NCI-H2196 treated with DMSO at 0.1 percent for 48 hours (cell line): Measurements from ENCODE around the gene GALNT18.

Source experiments
- DNase-seq: peaks from one replicate; lab custom pipeline; 2025; ENCODE audit not compliant: unreplicated experiment; lab: John Stamatoyannopoulos, UW

The GALNT18 gene

DNA sequence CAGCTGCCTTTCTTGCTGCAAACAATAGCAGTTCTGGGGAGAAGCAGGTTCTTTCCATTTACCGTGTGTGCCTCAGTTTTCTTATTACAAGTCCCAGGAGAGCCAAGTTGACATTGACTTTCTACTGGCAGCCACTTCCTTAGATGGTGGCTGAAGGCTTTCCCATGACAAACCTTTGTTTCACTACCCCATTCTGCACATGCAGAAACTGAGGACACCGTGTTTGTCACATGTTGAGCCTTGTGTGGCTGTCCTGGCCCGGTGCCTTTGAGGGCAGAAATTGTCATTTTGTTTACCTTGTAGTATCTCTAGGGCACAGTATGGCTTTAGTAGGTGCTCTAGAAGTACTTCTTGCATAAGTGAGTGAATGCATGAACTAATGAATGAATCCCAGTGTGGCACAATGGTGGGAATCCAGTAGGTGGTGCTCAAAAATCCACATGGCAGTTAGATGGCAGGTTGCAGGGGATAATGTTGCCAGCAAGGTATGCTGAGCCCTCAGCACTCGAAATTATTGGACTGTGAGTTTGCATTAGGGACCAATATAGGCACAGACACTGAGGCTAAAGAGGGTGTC is 370.3 kb downstream of the GALNT18 start:
- no peak for DNase-seq

DNA sequence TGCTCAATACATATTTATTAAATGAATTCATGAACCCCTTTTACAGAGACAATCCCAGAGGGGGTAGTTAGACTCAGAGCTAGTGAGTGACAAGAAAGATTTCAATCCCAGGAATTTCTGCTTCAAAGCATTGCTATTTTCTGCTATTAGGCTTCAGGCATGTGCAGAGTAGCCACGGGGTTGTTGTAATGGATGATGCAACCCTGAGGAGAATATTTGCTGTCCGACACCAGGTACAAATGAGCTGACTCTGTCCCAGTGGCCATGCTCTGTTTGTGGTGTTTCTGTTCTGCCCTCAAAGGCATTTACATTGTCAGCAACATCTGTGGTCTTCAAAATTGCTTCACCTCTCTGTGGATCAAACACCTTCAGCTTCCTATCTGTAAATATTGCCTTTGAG is 371.3 kb downstream of the GALNT18 start:
- DNase-seq: no peak

DNA sequence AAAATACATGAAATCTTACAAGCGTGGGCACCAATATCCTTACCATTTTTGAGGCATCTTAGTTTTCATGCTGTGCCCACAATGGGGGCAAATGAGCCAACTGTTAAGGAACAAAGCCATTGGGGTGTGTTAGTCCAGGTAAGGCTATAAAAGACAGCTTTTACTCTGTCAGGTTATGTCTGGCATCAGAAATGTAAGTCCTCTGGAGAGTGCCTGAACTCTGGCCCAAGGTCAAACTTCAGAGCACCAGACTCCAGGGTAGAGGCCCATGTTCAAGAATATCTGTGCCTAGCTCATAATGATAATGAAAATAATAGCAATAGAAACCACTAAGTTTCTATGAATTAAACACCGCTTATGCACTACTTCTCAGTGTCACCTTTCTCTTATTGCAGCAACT is 374.2 kb downstream of the GALNT18 start:
- DNase-seq: no peak

DNA sequence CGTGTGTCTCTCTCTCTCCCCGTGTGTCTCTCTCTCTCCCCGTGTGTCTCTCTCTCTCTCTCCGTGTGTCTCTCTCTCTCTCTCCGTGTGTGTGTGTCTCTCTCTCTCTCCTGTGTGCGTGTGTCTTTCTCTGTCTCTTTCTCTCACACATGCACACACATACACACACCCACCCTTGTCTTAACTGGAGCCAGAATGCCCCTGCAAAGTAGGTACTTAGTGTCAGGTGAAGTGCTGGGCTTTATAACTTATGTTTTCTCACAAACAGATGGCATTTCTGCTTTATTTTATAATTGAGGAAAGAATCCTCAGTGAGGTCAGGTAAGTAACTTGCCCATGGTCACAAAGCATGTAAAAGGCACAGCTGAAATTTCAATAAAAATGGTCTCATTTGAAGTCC is 374.7 kb downstream of the GALNT18 start:
- no peak for DNase-seq

DNA sequence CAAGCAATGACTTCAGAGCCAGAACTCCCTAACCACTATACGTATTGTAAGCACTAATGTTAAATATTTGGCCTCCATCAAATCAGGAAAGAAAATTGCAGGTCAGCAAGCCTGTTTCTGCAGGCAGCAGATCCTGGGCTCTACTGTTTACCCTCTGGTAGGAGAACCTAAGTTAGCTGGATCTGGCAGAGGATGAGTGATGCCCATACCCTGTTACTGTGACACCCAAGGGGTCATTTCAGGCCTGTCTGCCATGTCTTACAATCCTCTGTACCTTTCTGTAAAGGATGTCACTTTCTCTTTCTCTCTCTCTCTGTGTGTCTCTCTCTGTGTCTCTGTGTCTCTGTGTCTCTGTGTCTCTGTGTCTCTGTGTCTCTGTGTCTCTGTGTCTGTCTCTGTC is 375.6 kb downstream of the GALNT18 start:
- DNase-seq: no peak

DNA sequence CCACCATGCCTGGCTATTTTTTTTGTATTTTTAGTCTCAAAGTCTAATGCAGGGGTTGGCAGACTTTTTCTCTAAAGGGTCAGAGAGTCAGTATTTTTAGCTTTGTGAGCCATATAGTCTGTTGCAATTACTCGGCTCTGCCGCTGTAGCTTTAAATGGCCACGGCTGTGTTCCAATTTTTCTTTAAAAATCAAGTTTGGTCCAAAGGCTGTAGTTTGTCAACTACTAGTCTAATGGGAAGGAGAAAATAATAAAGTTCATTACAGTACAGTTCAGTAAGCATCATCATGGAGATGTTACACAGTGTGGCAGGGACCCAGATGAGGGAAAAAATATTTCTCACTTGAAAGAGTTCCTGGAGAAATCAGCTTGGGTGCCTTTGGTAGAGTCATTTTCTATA is 376.4 kb downstream of the GALNT18 start:
- DNase-seq: no peak

DNA sequence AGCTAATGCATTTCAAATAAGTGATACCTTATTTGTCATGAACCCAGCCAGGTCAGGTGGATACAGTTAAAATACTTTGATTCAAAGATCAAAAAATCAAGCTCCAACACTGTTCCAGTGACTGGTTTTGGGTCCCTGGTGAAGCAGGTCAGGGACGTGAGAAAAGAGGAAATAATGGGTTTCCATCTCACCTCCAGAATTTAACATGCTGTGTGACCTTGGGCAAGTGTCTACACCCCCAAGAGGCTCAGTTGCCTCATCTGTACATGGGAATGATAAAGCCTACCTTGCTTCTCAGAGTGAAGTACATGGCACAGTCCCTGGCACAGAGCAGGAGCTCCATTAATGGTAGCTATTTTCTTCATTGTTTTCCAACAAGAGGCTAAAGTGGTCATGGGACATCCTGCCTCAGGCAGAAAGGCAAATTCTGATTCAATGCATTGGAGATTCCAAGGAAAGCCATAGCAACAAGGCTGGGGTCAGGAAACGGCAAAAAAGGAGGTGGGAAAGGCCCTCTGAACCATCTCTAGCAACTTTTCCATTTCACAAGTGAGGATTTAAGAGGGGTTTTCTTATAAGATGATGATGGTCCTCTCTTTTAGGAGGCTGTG is 377.2 kb downstream of the GALNT18 start:
- no peak for DNase-seq

DNA sequence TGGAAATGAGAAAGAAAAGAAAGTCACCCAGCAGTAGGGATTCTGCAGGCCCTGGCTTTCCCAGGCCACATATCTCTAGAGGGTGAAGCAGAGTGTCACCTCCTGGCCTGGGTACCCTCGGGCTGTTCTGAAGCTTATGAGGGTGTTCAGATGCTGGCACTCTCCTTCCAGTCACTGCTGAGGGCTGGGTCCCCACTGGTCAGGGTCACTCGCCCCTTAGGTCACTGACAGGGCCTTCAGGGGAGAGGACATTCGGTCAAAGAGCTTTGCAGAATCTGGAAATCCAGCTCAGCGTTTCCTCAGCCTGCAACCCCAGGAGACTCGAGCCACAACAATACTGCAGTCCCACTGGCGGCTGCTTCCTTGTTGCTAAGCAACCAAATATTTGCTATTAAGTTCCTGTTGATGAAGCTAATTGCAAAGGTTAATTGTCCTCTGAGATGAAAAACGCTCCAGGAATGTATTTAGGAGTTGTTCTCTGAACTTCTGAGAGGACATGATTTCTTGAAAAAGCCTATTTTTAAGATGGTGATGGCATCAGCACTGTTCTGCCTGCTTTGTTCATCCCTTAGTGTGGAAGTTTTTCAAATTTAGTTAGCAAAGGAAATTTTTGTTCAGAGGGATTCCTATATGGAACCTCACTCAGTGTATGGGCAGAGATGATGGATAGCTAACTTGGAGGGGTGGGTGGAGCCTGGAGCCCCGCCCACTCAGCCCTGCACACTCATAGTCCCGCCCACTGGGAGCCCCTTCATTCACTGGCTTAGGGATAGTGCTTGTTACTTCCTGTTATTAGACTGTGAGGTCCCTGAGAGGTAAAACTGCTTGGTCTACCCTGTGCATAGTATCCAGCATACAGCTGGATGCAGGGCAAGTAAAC is 378.0 kb downstream of the GALNT18 start:
- peak; percentile 35 for DNase-seq

DNA sequence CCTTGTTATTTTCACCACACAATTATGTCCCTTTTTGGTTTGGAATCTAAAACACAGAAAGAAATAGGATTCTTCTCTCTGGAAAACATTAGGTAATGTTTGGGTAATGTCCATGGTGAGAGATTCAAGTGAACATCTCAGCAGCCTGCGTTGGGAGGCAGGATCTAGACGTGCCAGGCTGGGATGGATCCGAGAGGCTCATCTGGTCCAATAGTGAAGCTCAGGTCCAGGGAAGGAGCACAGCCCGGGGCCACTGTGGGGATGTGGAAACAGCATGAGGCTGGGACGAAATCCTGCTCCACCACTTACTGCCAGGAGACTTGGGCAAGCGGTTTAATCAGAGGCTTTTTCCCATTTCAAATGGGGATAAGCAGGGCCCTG is 378.6 kb downstream of the GALNT18 start:
- no peak for DNase-seq

DNA sequence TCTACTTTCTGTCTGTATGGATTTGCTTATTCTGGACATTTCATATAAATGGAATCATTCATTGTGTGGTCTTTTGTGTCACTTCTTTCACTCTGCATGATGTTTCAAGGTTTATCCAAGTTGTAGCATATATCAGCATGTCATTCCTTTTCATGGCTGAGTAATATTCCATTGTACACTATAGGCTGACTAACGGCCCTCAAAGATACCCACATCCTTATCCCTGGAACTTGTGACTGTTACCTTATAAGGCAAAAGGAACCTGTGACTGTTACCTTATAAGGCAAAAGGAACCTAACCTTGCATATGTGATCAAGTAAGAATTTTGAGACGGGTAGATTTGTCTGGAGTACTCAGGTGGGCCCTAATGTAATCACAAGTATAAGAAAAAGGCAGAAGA is 380.5 kb downstream of the GALNT18 start:
- DNase-seq: no peak

DNA sequence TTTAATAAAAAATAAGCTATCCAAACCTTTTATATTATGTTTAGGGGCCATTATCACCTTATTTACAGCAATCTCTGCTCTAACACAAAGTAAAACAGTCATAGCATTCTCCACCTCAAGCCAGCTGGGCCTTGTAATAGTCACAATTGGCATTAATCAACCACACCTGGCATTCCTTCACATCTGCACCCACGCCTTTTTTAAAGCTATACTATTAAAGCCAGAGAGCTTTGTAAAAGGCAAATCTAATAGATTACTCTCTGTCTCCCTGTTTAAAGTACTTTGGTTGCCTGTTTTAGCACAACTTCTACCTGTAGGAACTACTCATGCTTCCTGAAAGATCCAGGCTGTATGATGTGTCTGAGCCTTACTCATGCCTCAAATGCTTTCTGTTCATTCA is 381.8 kb downstream of the GALNT18 start:
- no peak for DNase-seq

DNA sequence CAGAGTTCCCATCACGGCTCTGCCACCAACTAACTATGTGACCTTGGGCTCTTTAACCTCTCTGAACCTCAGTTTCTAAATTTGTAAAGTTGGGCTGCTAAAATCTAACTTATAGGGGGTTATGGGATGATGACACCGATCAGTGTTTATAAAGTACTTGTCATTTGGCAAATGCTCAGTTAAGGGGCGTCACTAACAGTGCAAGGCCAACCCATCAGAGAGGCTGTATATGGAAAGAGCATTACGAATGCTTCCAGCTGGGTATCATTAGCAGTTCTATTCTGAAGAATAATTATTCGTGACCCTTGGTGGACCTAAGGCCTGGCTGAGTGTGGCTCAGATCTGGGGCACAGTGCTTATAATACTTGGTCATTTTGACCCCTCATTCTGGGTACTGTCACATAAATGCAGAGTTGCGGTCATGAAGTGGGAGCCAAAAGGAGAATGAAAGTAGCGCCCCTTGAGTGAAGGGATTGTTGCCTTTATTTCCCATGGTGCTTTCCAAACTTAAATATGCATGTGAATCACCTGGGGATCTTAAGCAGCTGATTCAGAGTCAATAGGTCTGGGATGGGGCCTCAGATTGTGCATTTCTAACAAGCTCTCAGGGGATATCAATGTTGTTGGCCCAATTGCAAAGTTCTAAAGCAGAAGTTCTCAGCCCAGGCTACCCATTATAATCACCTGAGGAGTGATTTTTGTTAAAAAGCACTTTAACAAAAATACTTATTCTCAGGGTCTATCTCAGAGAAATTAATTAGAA is 384.6 kb downstream of the GALNT18 start:
- DNase-seq: no peak

DNA sequence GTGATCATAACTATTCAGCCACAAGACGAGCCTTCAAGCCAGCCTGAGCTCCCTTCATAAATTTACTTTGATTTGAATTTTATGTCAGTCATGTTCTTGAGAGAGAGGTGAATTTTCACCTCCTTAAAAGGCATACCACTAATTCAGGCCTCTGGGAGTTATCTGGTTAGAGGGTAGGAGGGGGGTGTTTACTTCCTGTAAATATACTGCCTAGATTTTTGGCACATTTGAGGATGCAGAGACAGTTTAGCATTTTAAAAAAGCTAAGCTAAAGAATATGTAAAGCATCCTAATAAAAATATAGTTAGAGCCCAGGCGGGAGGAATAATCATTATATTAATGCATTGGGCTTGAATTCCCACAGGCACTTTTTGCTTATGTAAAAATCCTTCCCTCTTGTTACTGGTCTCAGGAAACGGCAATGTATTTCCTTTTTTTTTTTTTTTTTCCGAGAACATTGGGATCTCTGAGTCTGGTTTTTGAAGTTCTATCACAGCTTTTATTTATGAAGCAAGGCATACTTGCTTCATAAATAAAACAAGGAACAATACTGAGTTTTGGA is 385.2 kb downstream of the GALNT18 start:
- no peak for DNase-seq

DNA sequence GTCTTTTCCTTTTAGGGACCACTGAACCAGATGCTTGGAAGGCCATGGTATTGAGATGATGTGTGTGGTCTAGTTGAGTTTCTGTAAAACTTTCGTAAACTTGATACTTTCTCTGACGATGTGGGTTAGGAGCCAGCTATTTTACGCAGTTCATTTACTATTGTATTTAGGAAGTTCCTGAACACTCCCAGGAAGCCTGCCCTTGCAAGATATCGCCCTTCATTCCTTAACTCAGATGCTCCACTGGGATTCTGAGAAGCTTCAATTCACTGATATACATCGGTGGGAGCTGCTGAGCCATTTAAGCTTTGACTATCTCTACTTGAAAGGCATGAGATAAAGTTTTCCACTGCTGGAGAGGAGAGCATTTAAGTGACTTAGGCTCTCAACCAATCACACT is 390.0 kb downstream of the GALNT18 start:
- DNase-seq: no peak

DNA sequence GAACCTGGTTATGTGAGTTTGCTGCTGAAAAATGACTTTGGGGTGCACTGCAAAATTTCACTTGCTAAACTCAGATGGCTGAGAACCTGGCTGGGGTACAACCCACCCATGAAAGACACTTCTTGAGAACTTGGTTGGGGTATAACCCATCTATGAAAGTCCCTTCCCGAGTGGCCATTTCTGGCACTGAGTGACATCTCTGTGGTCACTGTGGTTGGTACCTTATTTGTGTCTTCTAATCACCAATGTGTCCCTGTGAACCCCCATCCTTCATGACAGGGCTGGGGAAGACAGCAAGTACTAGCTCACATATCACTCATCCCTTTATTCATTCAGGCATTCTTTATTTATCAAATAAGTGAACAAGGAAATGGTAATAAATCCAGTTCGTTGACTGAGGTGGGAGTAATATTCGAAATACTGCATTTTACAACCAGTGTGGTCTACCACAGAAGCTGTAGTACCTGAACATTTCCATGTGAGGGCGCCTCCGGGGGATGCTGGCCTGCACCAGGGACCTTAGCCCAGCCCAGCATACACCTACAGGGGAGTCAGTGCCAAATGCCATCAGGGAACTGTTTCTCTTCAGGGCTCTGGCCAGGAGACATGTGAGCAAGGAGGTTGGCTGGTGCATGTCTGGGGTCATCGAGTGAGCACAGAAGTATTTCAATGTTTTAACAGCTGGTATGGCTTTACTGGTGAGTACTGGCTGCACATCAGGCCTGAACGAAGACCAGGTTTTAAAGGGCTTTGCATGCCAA is 390.8 kb downstream of the GALNT18 start:
- DNase-seq: peak; percentile 34

DNA sequence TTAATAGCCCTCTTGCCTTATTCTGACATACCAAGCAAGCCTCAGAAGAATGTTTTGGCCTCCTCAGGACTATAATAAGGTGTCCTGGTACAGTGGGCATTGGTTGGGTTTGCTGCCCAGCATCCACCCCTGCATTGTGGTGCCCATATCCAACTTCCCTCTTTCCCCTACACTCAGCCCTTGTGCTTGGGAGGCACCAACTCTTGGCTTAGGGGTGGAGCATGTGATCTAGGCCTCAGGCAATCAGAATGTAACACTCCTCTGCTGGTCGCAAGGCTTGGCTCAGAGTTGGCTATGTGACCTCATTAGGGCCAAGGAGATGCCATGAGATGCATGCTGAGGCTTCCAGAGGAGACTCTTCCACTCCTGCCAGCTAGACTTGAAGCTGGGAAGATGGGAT is 391.7 kb downstream of the GALNT18 start:
- no peak for DNase-seq

DNA sequence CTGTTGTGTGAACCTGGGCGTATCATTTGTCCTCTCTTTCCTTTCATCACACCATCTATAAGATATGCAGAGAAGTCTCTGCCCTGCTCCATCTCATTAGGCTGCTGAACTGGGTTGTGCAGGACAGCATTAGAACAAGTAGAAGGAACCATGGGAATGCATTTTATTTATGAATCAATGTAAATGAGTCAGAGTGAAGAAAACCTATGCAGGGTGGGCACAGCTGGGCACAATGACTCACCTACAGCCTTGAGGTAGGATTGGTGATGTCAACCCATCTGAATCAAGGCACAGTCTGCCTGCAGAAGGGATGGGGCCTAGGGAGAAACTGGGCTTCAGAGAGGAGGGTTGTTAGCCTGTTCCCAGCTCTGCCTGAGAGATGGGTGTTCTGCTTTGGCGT is 392.2 kb downstream of the GALNT18 start:
- no peak for DNase-seq

DNA sequence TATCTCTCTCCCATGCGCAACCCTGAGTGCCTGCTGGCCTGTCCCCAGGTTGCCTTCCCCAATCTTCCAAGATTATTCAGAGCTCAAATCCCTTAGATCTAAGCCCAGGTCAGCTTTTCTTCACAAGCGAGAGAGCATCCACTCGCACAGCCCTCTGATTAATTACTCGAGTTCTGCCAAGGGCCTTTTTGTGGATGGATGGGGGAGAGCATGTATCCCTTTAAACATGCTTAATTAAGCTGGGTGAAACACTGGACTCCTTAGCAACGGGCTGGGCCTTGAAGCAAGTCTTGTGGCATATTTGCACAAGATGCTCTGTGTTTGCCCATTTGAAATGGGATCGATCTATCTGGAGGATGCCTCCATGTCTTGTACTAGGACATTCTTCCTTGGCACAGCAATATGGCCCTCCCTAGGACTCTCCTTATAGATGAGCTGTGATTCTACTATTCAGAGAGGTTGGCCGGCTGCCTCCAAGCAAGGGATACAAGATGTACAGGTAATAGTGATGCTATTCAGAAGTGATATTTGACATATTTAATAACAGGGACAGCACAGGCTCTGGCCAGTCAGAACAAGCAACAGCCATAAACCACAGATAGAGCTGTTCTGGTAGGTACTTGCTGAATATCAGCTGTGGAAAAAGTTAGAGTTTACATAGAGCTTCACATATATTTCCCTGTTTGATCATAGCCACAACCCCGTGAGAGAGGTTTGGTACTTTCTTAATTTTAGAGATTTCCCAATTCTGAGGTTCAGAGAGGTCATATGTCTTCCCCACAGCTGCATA is 394.3 kb downstream of the GALNT18 start:
- no peak for DNase-seq
